ENCODE data around the gene APBA2.

APBA2 gene

GRCh38 chr15:29143293-29143692, 257.5 kb downstream of the APBA2 start:
- H3K27me3 ChIP-seq (ENCODE audit: insufficient read depth, low read length), result peaks cover 3% of the 10 kb centered on the region; the same call in 1 of the 2 replicates
- no peaks in the 10 kb centered on the region for H3K9me2 ChIP-seq (ENCODE audit: low read depth, low read length)
- H3K4me3 ChIP-seq (ENCODE audit: low read depth, low read length, poor library complexity, severe bottlenecking), result no peak overlapping the region
- no peaks in the 10 kb centered on the region for H3K36me3 ChIP-seq (ENCODE audit: insufficient read depth, low read length)
- no peak overlapping the region for H3K9ac ChIP-seq (ENCODE audit: low read length)
- no peak for TF ChIP-seq EZH2 (IDR thresholded peaks at IDR 0.05; ENCODE audit: borderline replicate concordance, low read length)
- TF ChIP-seq, protein P1, sequence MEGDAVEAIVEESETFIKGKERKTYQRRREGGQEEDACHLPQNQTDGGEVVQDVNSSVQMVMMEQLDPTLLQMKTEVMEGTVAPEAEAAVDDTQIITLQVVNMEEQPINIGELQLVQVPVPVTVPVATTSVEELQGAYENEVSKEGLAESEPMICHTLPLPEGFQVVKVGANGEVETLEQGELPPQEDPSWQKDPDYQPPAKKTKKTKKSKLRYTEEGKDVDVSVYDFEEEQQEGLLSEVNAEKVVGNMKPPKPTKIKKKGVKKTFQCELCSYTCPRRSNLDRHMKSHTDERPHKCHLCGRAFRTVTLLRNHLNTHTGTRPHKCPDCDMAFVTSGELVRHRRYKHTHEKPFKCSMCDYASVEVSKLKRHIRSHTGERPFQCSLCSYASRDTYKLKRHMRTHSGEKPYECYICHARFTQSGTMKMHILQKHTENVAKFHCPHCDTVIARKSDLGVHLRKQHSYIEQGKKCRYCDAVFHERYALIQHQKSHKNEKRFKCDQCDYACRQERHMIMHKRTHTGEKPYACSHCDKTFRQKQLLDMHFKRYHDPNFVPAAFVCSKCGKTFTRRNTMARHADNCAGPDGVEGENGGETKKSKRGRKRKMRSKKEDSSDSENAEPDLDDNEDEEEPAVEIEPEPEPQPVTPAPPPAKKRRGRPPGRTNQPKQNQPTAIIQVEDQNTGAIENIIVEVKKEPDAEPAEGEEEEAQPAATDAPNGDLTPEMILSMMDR (IDR thresholded peaks at IDR 0.05; ENCODE audit: low read length), result no peak
- H3K4me2 ChIP-seq (ENCODE audit: low read length), result no peak overlapping the region
- no peak overlapping the region for H3K27ac ChIP-seq (ENCODE audit: low read depth, low read length, poor library complexity, severe bottlenecking)
- H3K9me3 ChIP-seq (ENCODE audit: low read length), result no peaks in the 10 kb centered on the region
- no peaks in the 10 kb centered on the region for H4K20me1 ChIP-seq (ENCODE audit: insufficient read depth, low read length)
- no peaks in the 10 kb centered on the region for H3F3A ChIP-seq (ENCODE audit: insufficient read depth, low read length)
- H2AFZ ChIP-seq (ENCODE audit: low read length), result no peak overlapping the region
- no peaks in the 10 kb centered on the region for H3K4me1 ChIP-seq (ENCODE audit: insufficient read depth, low read length, severe bottlenecking)
- H3K79me2 ChIP-seq (ENCODE audit: insufficient read depth, low read length), result no peaks in the 10 kb centered on the region

GRCh38 chr15:29143909-29144635, 258.3 kb downstream of the APBA2 start:
- no peak for TF ChIP-seq EZH2 (IDR thresholded peaks at IDR 0.05; ENCODE audit: borderline replicate concordance, low read length)
- TF ChIP-seq, protein P1 (IDR thresholded peaks at IDR 0.05; ENCODE audit: low read length), result no peak
- Histone ChIP-seq H3K4me2 (ENCODE audit: low read length) (no peak overlapping the region), H3K27me3 (ENCODE audit: insufficient read depth, low read length) (peaks cover 3% of the 10 kb centered on the region; the same call in 1 of the 2 replicates), H3K79me2 (ENCODE audit: insufficient read depth, low read length) (no peaks in the 10 kb centered on the region), H3F3A (ENCODE audit: insufficient read depth, low read length) (no peaks in the 10 kb centered on the region), H3K36me3 (ENCODE audit: insufficient read depth, low read length) (no peaks in the 10 kb centered on the region), H3K9me2 (ENCODE audit: low read depth, low read length) (no peaks in the 10 kb centered on the region), H3K4me1 (ENCODE audit: insufficient read depth, low read length, severe bottlenecking) (no peaks in the 10 kb centered on the region), H2AFZ (ENCODE audit: low read length) (no peak overlapping the region), H3K27ac (ENCODE audit: low read depth, low read length, poor library complexity, severe bottlenecking) (no peak overlapping the region), H3K4me3 (ENCODE audit: low read depth, low read length, poor library complexity, severe bottlenecking) (no peak overlapping the region), H3K9me3 (ENCODE audit: low read length) (no peaks in the 10 kb centered on the region), H4K20me1 (ENCODE audit: insufficient read depth, low read length) (no peaks in the 10 kb centered on the region), H3K9ac (ENCODE audit: low read length) (no peak overlapping the region)

DNA sequence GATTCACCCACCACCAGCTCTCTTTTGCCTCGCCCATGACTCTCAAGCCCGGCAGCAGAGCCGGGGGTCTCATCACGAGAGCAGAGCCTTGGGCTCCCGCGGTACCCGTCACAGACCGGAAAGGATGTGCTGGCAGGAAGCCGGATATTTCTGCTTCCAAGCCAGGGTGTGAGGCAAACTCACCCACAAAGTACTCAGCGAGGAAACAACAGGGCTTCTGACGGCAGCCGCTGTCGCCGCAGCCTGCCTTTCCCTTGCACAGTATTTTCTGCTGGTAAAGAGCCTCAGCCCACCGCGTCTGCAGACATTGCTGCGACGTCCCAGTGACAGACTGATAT, 263.9 kb downstream of the APBA2 start:
- TF ChIP-seq EZH2 (IDR thresholded peaks at IDR 0.05; ENCODE audit: borderline replicate concordance, low read length), result no peak
- TF ChIP-seq, protein P1 (IDR thresholded peaks at IDR 0.05; ENCODE audit: low read length), result no peak

More for the DNA sequence above, 263.9 kb downstream of the APBA2 start:
- H3K79me2 ChIP-seq (ENCODE audit: insufficient read depth, low read length), result no peaks in the 10 kb centered on the region
- no peaks in the 10 kb centered on the region for H3K36me3 ChIP-seq (ENCODE audit: insufficient read depth, low read length)
- H3K9me2 ChIP-seq (ENCODE audit: low read depth, low read length), result no peaks in the 10 kb centered on the region
- no peaks in the 10 kb centered on the region for H3K9me3 ChIP-seq (ENCODE audit: low read length)
- no peaks in the 10 kb centered on the region for H4K20me1 ChIP-seq (ENCODE audit: insufficient read depth, low read length)
- no peak overlapping the region for H3K4me3 ChIP-seq (ENCODE audit: low read depth, low read length, poor library complexity, severe bottlenecking)
- H3F3A ChIP-seq (ENCODE audit: insufficient read depth, low read length), result no peaks in the 10 kb centered on the region
- H3K27ac ChIP-seq (ENCODE audit: low read depth, low read length, poor library complexity, severe bottlenecking), result no peak overlapping the region
- H3K9ac ChIP-seq (ENCODE audit: low read length), result no peak overlapping the region
- no peak overlapping the region for H2AFZ ChIP-seq (ENCODE audit: low read length)
- H3K4me1 ChIP-seq (ENCODE audit: insufficient read depth, low read length, severe bottlenecking), result no peaks in the 10 kb centered on the region
- no peaks in the 10 kb centered on the region; the same call in 1 of the 2 replicates for H3K27me3 ChIP-seq (ENCODE audit: insufficient read depth, low read length)
- H3K4me2 ChIP-seq (ENCODE audit: low read length), result no peak overlapping the region

Data from OCI-LY1 (cell line).